ENCODE results near the gene REV1.

The REV1 gene

GRCh38 chr2:99422599-99422998 lies 67.2 kb downstream of the REV1 start:
- Histone ChIP-seq H3K9ac (ENCODE audit: low read length) (no peak overlapping the region), H3K36me3 (ENCODE audit: control insufficient read depth, insufficient read depth, low read length, severe bottlenecking) (peaks cover 61% of the 10 kb centered on the region), H3K4me1 (ENCODE audit: control insufficient read depth, insufficient read depth, low read length) (peaks cover 53% of the 10 kb centered on the region), H3K4me3 (ENCODE audit: low read length) (no peak overlapping the region), H3K27me3 (replicated peaks; ENCODE audit: control insufficient read depth, insufficient read depth, low read length) (no peaks in the 10 kb centered on the region), H3K9me3 (ENCODE audit: control insufficient read depth, low read length) (no peaks in the 10 kb centered on the region)
- no peak for DNase-seq (ENCODE audit: low read depth)

- peaks cover 53% of the 10 kb centered on the region for H3K4me1 ChIP-seq (ENCODE audit: control insufficient read depth, insufficient read depth, low read length)
- H3K9ac ChIP-seq (ENCODE audit: low read length): no peak overlapping the region
- peaks cover 63% of the 10 kb centered on the region for H3K36me3 ChIP-seq (ENCODE audit: control insufficient read depth, insufficient read depth, low read length, severe bottlenecking)
- peak; percentile 15 for DNase-seq (ENCODE audit: low read depth)
- H3K4me3 ChIP-seq (ENCODE audit: low read length): no peak overlapping the region
- H3K27me3 ChIP-seq (replicated peaks; ENCODE audit: control insufficient read depth, insufficient read depth, low read length): no peaks in the 10 kb centered on the region
- H3K9me3 ChIP-seq (ENCODE audit: control insufficient read depth, low read length): no peaks in the 10 kb centered on the region
These were observed 68.3 kb downstream of the REV1 start for GRCh38 chr2:99421469-99421868.

DNA sequence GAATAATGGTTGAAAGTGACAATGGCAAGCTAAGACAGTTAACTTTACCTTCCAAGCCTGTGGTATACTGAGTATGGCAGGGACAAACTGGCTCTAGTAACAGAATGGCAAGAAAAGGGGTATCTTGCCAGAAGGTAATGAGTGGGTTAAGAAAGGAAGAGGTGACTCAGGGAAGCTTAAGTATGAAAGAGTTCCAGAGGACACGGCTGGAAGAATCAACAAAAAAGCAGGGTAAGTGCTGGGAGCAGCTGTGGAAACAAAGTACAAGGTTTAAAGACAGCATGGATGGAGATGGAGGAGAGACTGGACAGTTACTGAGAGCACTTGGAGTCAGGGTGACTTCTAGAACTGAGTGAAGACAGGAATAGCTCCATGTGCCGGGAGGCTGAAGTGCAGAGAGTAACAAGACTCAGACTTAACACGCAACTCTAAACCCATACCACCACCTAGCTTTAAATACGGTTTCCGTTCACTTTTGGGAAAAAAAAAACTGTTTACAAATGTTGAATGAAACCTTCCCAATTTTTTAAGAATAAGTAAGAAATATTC lies 69.0 kb downstream of the REV1 start:
- peaks cover 53% of the 10 kb centered on the region for H3K4me1 ChIP-seq (ENCODE audit: control insufficient read depth, insufficient read depth, low read length)
- H3K9me3 ChIP-seq (ENCODE audit: control insufficient read depth, low read length): no peaks in the 10 kb centered on the region
- H3K36me3 ChIP-seq (ENCODE audit: control insufficient read depth, insufficient read depth, low read length, severe bottlenecking): peaks cover 68% of the 10 kb centered on the region
- no peak overlapping the region for H3K4me3 ChIP-seq (ENCODE audit: low read length)
- no peak overlapping the region for H3K9ac ChIP-seq (ENCODE audit: low read length)
- peak; percentile 33 for DNase-seq (ENCODE audit: low read depth)
- no peaks in the 10 kb centered on the region for H3K27me3 ChIP-seq (replicated peaks; ENCODE audit: control insufficient read depth, insufficient read depth, low read length)

GRCh38 chr2:99420031-99420430 lies 69.8 kb downstream of the REV1 start:
- DNase-seq (ENCODE audit: low read depth): peak; percentile 48
- H3K9me3 ChIP-seq (ENCODE audit: control insufficient read depth, low read length): no peaks in the 10 kb centered on the region
- peaks cover 72% of the 10 kb centered on the region for H3K36me3 ChIP-seq (ENCODE audit: control insufficient read depth, insufficient read depth, low read length, severe bottlenecking)
- H3K27me3 ChIP-seq (replicated peaks; ENCODE audit: control insufficient read depth, insufficient read depth, low read length): no peaks in the 10 kb centered on the region
- H3K9ac ChIP-seq (ENCODE audit: low read length): no peak overlapping the region
- H3K4me3 ChIP-seq (ENCODE audit: low read length): peak overlapping the region; percentile 18
- H3K4me1 ChIP-seq (ENCODE audit: control insufficient read depth, insufficient read depth, low read length): peaks cover 47% of the 10 kb centered on the region

DNA sequence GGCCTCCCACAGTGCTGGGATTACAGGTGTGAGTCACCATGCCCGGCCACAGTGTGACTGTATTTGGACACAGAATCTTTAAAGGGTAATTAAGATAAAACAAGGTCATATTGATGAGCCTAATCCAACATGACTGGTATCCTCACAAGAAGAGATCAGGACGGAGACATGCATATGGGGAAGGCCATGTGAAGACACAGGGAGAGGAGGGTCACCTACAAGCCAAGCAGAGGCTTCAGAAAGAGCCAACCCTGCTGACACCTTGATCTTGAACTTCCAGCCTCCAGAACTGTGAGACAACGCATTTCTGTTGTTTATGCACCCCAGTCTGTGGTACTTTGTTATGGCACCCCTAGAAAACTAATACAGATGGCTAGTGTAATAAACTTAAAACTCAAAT lies 72.4 kb downstream of the REV1 start:
- H3K9ac ChIP-seq (ENCODE audit: low read length): no peak overlapping the region
- H3K9me3 ChIP-seq (ENCODE audit: control insufficient read depth, low read length): no peaks in the 10 kb centered on the region
- peaks cover 78% of the 10 kb centered on the region for H3K36me3 ChIP-seq (ENCODE audit: control insufficient read depth, insufficient read depth, low read length, severe bottlenecking)
- H3K4me1 ChIP-seq (ENCODE audit: control insufficient read depth, insufficient read depth, low read length): peaks cover 33% of the 10 kb centered on the region
- H3K4me3 ChIP-seq (ENCODE audit: low read length): no peak overlapping the region
- DNase-seq (ENCODE audit: low read depth): no peak
- H3K27me3 ChIP-seq (replicated peaks; ENCODE audit: control insufficient read depth, insufficient read depth, low read length): no peaks in the 10 kb centered on the region

DNA sequence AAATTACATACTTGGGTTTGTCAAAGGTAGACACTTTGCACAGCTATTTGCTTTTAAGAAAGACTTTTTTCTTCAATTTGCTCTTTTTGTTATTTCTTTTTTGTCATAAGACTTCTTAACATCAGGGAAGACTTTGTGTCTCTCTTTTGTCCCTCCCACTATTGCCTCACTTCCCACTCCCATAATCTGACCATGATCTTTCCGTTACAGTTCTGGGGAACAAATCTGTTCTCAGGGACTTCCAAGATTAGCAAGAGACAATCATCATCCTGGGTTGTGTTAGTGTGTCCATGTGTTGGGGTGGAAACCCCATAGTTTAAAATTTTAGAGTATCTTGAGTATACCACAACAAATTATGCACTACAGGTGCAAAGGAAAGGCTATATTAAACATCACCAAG lies 75.3 kb downstream of the REV1 start:
- Histone ChIP-seq H3K4me3 (ENCODE audit: low read length) (no peak overlapping the region), H3K9me3 (ENCODE audit: control insufficient read depth, low read length) (no peaks in the 10 kb centered on the region), H3K9ac (ENCODE audit: low read length) (no peak overlapping the region), H3K36me3 (ENCODE audit: control insufficient read depth, insufficient read depth, low read length, severe bottlenecking) (peaks cover 82% of the 10 kb centered on the region), H3K27me3 (replicated peaks; ENCODE audit: control insufficient read depth, insufficient read depth, low read length) (no peaks in the 10 kb centered on the region), H3K4me1 (ENCODE audit: control insufficient read depth, insufficient read depth, low read length) (peaks cover 6% of the 10 kb centered on the region)
- DNase-seq (ENCODE audit: low read depth): no peak

GRCh38 chr2:99410276-99410675 lies 79.5 kb downstream of the REV1 start:
- no peaks in the 10 kb centered on the region for H3K9me3 ChIP-seq (ENCODE audit: control insufficient read depth, low read length)

GRCh38 chr2:99406137-99406536 lies 83.7 kb downstream of the REV1 start:
- no peak overlapping the region for H3K4me3 ChIP-seq (ENCODE audit: low read length)
- DNase-seq (ENCODE audit: low read depth): no peak
- H3K4me1 ChIP-seq (ENCODE audit: control insufficient read depth, insufficient read depth, low read length): peaks cover 11% of the 10 kb centered on the region
- no peaks in the 10 kb centered on the region for H3K9me3 ChIP-seq (ENCODE audit: control insufficient read depth, low read length)
- peaks cover 82% of the 10 kb centered on the region for H3K36me3 ChIP-seq (ENCODE audit: control insufficient read depth, insufficient read depth, low read length, severe bottlenecking)
- H3K9ac ChIP-seq (ENCODE audit: low read length): no peak overlapping the region
- H3K27me3 ChIP-seq (replicated peaks; ENCODE audit: control insufficient read depth, insufficient read depth, low read length): no peaks in the 10 kb centered on the region

More at GRCh38 chr2:99410276-99410675, 79.5 kb downstream of the REV1 start:
- no peak for DNase-seq (ENCODE audit: low read depth)
- H3K4me1 ChIP-seq (ENCODE audit: control insufficient read depth, insufficient read depth, low read length): peaks cover 3% of the 10 kb centered on the region
- no peaks in the 10 kb centered on the region for H3K27me3 ChIP-seq (replicated peaks; ENCODE audit: control insufficient read depth, insufficient read depth, low read length)
- H3K4me3 ChIP-seq (ENCODE audit: low read length): no peak overlapping the region
- H3K9ac ChIP-seq (ENCODE audit: low read length): no peak overlapping the region
- H3K36me3 ChIP-seq (ENCODE audit: control insufficient read depth, insufficient read depth, low read length, severe bottlenecking): peaks cover 83% of the 10 kb centered on the region

DNA sequence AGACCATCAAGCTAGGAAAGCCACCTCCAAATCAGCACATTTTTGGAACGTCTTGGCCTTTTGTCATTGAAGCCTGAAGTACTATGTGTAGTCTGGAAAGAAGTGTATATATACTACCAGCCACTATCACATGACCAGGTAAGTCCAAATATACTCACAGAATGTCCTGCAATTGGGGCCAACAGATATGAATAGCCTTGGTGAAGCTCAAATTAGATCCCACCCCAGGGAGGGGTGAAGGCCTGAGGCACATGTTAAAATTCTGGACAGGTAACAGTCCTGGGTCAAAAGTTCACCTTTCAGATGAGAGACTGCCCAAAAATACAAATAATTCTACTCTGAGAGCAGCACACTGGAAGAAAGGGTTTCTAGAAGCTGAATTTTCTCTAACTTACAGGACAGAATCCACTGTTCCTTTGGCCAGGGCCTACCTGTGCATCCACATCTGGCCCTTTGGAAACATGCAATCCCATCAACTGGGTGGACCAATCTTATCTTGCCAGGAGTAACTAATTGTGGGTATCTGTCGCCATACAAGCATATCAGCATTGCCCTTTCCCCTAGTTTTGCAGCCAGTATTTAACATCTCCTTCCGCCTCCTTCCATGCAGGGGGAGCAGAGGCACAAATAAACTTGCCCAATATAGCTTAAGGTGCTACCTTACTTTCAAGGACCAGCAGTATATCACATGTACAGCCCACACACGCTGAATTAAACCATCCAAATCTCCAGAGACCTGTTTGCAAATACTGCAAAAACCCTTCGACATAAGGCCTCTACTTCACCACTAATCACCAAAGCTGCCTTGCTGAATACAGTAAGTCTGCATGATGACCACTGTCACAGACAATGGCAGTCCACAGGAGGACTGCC lies 84.8 kb downstream of the REV1 start:
- no peak for DNase-seq (ENCODE audit: low read depth)
- Histone ChIP-seq H3K4me1 (ENCODE audit: control insufficient read depth, insufficient read depth, low read length) (peaks cover 11% of the 10 kb centered on the region), H3K36me3 (ENCODE audit: control insufficient read depth, insufficient read depth, low read length, severe bottlenecking) (peaks cover 84% of the 10 kb centered on the region), H3K27me3 (replicated peaks; ENCODE audit: control insufficient read depth, insufficient read depth, low read length) (no peaks in the 10 kb centered on the region), H3K9me3 (ENCODE audit: control insufficient read depth, low read length) (no peaks in the 10 kb centered on the region), H3K4me3 (ENCODE audit: low read length) (no peak overlapping the region), H3K9ac (ENCODE audit: low read length) (no peak overlapping the region)

DNA sequence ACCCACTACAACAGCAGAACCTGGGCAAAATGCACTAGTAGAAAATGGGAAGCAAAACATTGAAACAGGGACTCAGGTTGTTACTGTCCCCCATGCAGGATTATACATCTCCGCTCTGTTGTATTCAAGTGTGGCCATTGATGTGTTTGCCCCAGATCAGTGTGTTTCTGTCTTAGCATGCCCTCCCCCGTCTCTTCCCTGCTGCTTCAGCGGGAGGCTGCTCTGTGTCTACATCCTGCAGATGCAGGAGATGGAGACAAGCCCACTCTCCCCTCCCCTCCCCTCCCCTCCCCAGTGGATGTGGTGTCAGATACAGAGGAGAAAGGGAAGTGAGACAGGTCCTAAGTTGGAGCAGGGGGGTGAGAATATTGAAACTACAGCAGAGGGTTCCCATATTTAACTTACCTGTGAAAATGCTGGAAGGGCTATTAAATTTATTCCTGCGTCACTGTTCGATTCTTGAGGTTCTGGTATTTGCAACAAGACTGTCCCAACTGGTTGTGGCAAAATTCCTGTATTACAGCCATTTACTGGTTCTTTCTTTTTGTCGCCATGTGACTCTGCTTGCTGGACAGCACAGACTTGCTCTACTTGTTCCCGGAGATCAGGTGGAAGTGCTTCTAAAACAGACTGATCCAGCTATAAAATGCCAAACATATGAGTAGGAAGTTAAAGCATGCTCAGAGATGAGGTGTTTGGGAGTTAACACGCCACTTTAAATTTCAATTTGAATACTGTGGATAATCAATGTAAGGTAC lies 85.6 kb downstream of the REV1 start:
- Histone ChIP-seq H3K36me3 (ENCODE audit: control insufficient read depth, insufficient read depth, low read length, severe bottlenecking) (peaks cover 85% of the 10 kb centered on the region), H3K27me3 (replicated peaks; ENCODE audit: control insufficient read depth, insufficient read depth, low read length) (no peaks in the 10 kb centered on the region), H3K4me3 (ENCODE audit: low read length) (no peak overlapping the region), H3K4me1 (ENCODE audit: control insufficient read depth, insufficient read depth, low read length) (peaks cover 17% of the 10 kb centered on the region), H3K9me3 (ENCODE audit: control insufficient read depth, low read length) (no peaks in the 10 kb centered on the region), H3K9ac (ENCODE audit: low read length) (no peak overlapping the region)
- DNase-seq (ENCODE audit: low read depth): no peak

GRCh38 chr2:99403524-99403923 lies 86.3 kb downstream of the REV1 start:
- no peaks in the 10 kb centered on the region for H3K27me3 ChIP-seq (replicated peaks; ENCODE audit: control insufficient read depth, insufficient read depth, low read length)
- no peaks in the 10 kb centered on the region for H3K9me3 ChIP-seq (ENCODE audit: control insufficient read depth, low read length)
- no peak for DNase-seq (ENCODE audit: low read depth)
- peaks cover 86% of the 10 kb centered on the region for H3K36me3 ChIP-seq (ENCODE audit: control insufficient read depth, insufficient read depth, low read length, severe bottlenecking)
- H3K4me3 ChIP-seq (ENCODE audit: low read length): no peak overlapping the region
- no peak overlapping the region for H3K9ac ChIP-seq (ENCODE audit: low read length)
- peaks cover 24% of the 10 kb centered on the region for H3K4me1 ChIP-seq (ENCODE audit: control insufficient read depth, insufficient read depth, low read length)

Measured in adipocyte (in vitro differentiated cells).